T-cell (primary cell): Measurements from ENCODE around the gene FRMD7. TPM values are rescaled to one million over a fixed set of nuclear protein-coding genes. Genes with fewer than 3 reads are reported as not detected.

ENCODE experiments used
- ATAC-seq, 4 experiments: fragments of 200-7000 bp in 3 of 4; fragments of 150-1000 bp in 1 of 4; cut with Tn5 transposase; replicated peaks in 1 of 4; 1 replicate in 3 of 4; 2 replicates in 1 of 4; pipeline ENCODE4 v1.10.0; 2021; ENCODE audit warnings: moderate library complexity in 3 of 4, mild to moderate bottlenecking in 2 of 4, moderate number of reproducible peaks in 1 of 4
- CTCF ChIA-PET, 2 donors: fragments of 300-600 bp; sonication (Branson Sonifier 250); formaldehyde crosslinking; loops; one replicate each; lab custom pipeline; 2022; ENCODE audit warnings: antibody characterized with exemption in 2 of 2; lab: Charles Lee
- POLR2A ChIA-PET, 2 donors: fragments of 300-600 bp; sonication (Branson Sonifier 250); formaldehyde crosslinking; loops; one replicate each; lab custom pipeline; 2022; ENCODE audit warnings: antibody characterized with exemption in 2 of 2; lab: Charles Lee
- DNase-seq, 35 experiments: peaks; one replicate each; pipeline versions ENCODE4 v3.0.0 to v3.0.0-alpha.2; 2013 to 2023
- H3K27ac ChIP-seq: one replicate; pipeline ENCODE4 v1.5.1; 2013; ENCODE audit warnings: low read length
- H3K27me3 ChIP-seq, 2 experiments: replicated peaks in 1 of 2; 1 replicate in 1 of 2; 2 replicates in 1 of 2; pipeline versions ENCODE4 v1.6.1 to v1.7.0; 2013; ENCODE audit warnings: low read length in 1 of 2, mixed read lengths in 1 of 2; ENCODE audit not compliant: control insufficient read depth in 2 of 2, insufficient read depth in 2 of 2; ENCODE audit errors: extremely low read depth in 1 of 2
- H3K36me3 ChIP-seq, 2 donors: 1 replicate in 1 of 2; 2 replicates in 1 of 2; pipeline versions ENCODE4 v1.6.1 to v1.7.0; 2013; ENCODE audit warnings: low read length in 1 of 2; ENCODE audit not compliant: control insufficient read depth in 2 of 2, insufficient read depth in 1 of 2; ENCODE audit errors: extremely low read depth in 1 of 2
- H3K4me1 ChIP-seq, 2 experiments: 1 replicate in 1 of 2; 2 replicates in 1 of 2; pipeline versions ENCODE4 v1.6.1 to v1.7.0; 2013; ENCODE audit warnings: low read length in 2 of 2, mixed read lengths in 1 of 2; ENCODE audit not compliant: insufficient read depth in 2 of 2, control insufficient read depth in 1 of 2; ENCODE audit errors: extremely low read depth in 1 of 2
- H3K4me3 ChIP-seq, 2 donors: 1 replicate in 1 of 2; 2 replicates in 1 of 2; pipeline versions ENCODE4 v1.5.1 to v1.7.0; 2013; ENCODE audit warnings: mild to moderate bottlenecking in 2 of 2, low read length in 1 of 2, moderate library complexity in 1 of 2; ENCODE audit not compliant: control insufficient read depth in 1 of 2; ENCODE audit errors: extremely low read depth in 1 of 2
- H3K9me3 ChIP-seq: 2 replicates; pipeline ENCODE4 v1.7.0; 2013
- H3K27ac Mint-ChIP-seq, 2 donors: one replicate each; pipeline ENCODE4 v1.8.0; 2020 to 2021; ENCODE audit warnings: mild to moderate bottlenecking in 2 of 2, mixed read lengths in 2 of 2
- H3K27me3 Mint-ChIP-seq, 2 donors: one replicate each; pipeline ENCODE4 v1.8.0; 2021 to 2022; ENCODE audit warnings: mixed read lengths in 2 of 2
- H3K36me3 Mint-ChIP-seq: one replicate; pipeline ENCODE4 v1.8.0; 2021; ENCODE audit warnings: mixed read lengths
- H3K4me1 Mint-ChIP-seq, 3 donors: one replicate each; pipeline ENCODE4 v1.8.0; 2020 to 2022; ENCODE audit warnings: mixed read lengths in 3 of 3, mild to moderate bottlenecking in 1 of 3
- H3K4me3 Mint-ChIP-seq, 3 donors: one replicate each; pipeline ENCODE4 v1.8.0; 2020 to 2022; ENCODE audit warnings: mild to moderate bottlenecking in 3 of 3, mixed read lengths in 3 of 3, moderate library complexity in 3 of 3
- H3K9me3 Mint-ChIP-seq, 3 donors: one replicate each; pipeline ENCODE4 v1.8.0; 2020 to 2022; ENCODE audit warnings: mixed read lengths in 3 of 3
- WGBS: methylation state at CpG from one replicate; pipeline ENCODE4 v1.1.5; 2013; ENCODE audit warnings: missing lambda C conversion rate; ENCODE audit not compliant: insufficient coverage; 5-methylcytosine and 5-hydroxymethylcytosine counted together
- total RNA-seq, 35 experiments: library from RNA in 6 of 35; stranded (reverse) in 6 of 35; fragments of 120-200 nt in 1 of 35; gene quantifications; one replicate each; pipeline versions ENCODE4 v1.2.1 to v1.2.4 and lab custom pipeline; 2013 to 2026

Gene FRMD7
- total RNA-seq, 5 donors from 2014 or later (not counting 1 experiment from before 2014, with no cell fraction given): not detected

DNA sequence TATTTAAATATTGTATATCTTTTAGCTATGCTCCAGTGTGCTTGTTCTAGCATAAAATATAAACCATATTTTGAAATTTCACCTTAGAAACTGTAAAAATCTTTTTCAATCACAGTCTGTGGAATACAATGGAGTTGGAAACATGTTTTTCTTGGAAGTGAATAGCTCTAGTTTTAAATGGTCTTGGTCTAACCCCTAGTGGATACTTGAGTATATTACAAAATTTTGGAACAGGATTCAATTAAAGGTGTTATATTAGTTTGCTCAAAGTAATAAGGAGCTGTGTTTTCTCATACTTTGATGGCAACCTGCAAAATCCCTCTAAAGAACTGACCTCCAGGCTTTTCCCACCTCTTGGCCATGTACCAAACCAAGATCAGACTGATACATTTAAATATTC, 56.6 kb downstream of the FRMD7 start:
- DNase-seq (peak in 1 of 35 experiments; percentile 8), ATAC-seq (no peak)
- Histone ChIP-seq H3K36me3 (peaks cover 0 to 28% of the 10 kb centered on the region in 2 donors), H3K27ac (no peak overlapping the region), H3K4me1 (no peaks in the 10 kb centered on the region), H3K9me3 (no peaks in the 10 kb centered on the region), H3K27me3 (no peaks in the 10 kb centered on the region), H3K4me3 (no peak overlapping the region)
- Mint-ChIP-seq H3K27me3 (peaks cover 0 to 18% of the 10 kb centered on the region in 2 donors), H3K4me3 (no peak overlapping the region), H3K9me3 (no peaks in the 10 kb centered on the region), H3K4me1 (no peaks in the 10 kb centered on the region), H3K27ac (no peak overlapping the region), H3K36me3 (peaks cover 10% of the 10 kb centered on the region)
- ChIA-PET CTCF (interaction anchor here (1.0 to 1.7 kb wide), 9 partner anchors 9 to 244 kb away, joined by 3 to 7 read pairs (median 5); no protein-coding TSS in a partner anchor), POLR2A (no interaction called here)

DNA sequence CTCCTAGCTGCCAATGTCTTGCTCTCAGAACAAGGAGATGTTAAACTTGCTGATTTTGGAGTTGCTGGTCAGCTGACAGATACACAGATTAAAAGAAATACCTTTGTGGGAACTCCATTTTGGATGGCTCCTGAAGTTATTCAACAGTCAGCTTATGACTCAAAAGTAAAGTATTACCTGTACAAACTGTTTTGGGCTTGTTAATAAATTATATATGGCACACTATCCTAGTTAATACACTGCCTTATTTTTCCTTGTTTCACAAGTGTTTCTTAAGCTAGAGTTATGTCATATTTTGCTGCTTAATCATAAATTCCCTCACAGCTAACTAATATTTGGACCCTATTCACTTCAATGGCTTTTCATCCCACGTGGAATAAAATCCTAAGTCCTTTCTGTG, 59.4 kb downstream of the FRMD7 start:
- no peaks in the 10 kb centered on the region for H3K9me3 Mint-ChIP-seq
- H3K4me3 ChIP-seq: no peak overlapping the region
- H3K27ac Mint-ChIP-seq: no peak overlapping the region
- WGBS: 86% methylated on average over 1 of the region's 1 CpG
- H3K36me3 ChIP-seq: peaks cover 0 to 30% of the 10 kb centered on the region in 2 donors
- H3K36me3 Mint-ChIP-seq: peaks cover 14% of the 10 kb centered on the region
- no peaks in the 10 kb centered on the region for H3K27me3 ChIP-seq
- ChIA-PET CTCF (no interaction called here), POLR2A (interaction anchor here in 1 of 2 donors (0.7 kb wide), 1 partner anchor 8 kb away, joined by 4 read pairs; no protein-coding TSS in a partner anchor)
- no peaks in the 10 kb centered on the region for H3K9me3 ChIP-seq
- no peak overlapping the region for H3K27ac ChIP-seq
- no peak overlapping the region for H3K4me3 Mint-ChIP-seq
- no peaks in the 10 kb centered on the region for H3K4me1 ChIP-seq
- ATAC-seq (no peak), DNase-seq (no peak)
- no peaks in the 10 kb centered on the region for H3K4me1 Mint-ChIP-seq
- H3K27me3 Mint-ChIP-seq: peaks cover 0 to 19% of the 10 kb centered on the region in 2 donors

DNA sequence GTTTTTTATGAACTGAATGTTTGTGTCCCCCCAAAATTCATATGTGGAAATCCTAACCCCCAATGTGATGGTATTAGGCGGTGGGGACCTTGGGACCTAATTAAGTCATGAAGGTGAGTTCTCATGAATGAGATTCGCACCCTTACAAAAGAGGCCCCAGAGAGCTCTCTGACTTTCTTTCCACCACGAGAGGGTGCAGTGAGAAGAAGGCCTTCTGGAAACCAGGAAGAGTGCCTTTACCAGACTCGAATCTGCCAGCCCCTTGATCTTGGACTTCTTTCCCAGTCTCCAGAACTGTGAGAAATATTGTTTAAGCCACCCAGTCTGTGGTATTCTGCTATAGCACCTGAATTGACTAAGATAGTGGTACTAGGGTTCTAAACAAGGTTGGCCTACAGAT, 64.0 kb downstream of the FRMD7 start:
- Mint-ChIP-seq H3K4me3 (no peak overlapping the region), H3K36me3 (peaks cover 17% of the 10 kb centered on the region), H3K27ac (no peak overlapping the region), H3K27me3 (peaks cover 0 to 23% of the 10 kb centered on the region in 2 donors), H3K9me3 (no peaks in the 10 kb centered on the region), H3K4me1 (peaks cover 0 to 8% (median 4%) of the 10 kb centered on the region in 3 donors)
- H3K27me3 ChIP-seq: no peaks in the 10 kb centered on the region
- no peaks in the 10 kb centered on the region for H3K9me3 ChIP-seq
- ChIA-PET POLR2A (no interaction called here), CTCF (no interaction called here)
- H3K27ac ChIP-seq: no peak overlapping the region
- ATAC-seq (no peak), DNase-seq (no peak)
- no peak overlapping the region for H3K4me3 ChIP-seq
- WGBS: no CpG with 5 or more reads among the region's 4 CpGs
- H3K4me1 ChIP-seq: no peaks in the 10 kb centered on the region
- H3K36me3 ChIP-seq: peaks cover 0 to 16% of the 10 kb centered on the region in 2 donors

DNA sequence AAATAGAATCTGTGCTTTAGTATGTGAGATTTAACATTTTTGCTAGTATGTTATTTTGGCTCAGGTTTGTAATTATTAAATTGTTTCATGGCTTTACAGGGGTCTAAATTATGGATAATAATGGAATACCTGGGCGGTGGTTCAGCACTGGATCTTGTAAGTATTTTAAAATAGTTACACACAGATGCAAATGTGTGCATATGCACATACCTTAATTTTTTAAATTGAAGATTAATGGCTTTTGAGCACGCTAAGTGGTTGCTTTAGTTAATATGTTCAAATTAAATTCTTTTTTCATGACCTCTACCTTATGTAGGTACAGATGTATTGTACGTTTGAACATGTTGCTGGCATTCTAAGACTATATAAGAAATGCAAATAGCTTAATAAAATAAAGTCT, 64.5 kb downstream of the FRMD7 start:
- Histone ChIP-seq H3K4me1 (no peaks in the 10 kb centered on the region), H3K27ac (no peak overlapping the region), H3K4me3 (no peak overlapping the region), H3K36me3 (peaks cover 0 to 11% of the 10 kb centered on the region in 2 donors), H3K9me3 (no peaks in the 10 kb centered on the region), H3K27me3 (no peaks in the 10 kb centered on the region)
- H3K36me3 Mint-ChIP-seq: peaks cover 14% of the 10 kb centered on the region
- ATAC-seq (no peak), DNase-seq (no peak)
- ChIA-PET CTCF (no interaction called here), POLR2A (no interaction called here)
- no peak overlapping the region for H3K27ac Mint-ChIP-seq
- peaks cover 0 to 8% (median 4%) of the 10 kb centered on the region in 3 donors for H3K4me1 Mint-ChIP-seq
- H3K27me3 Mint-ChIP-seq: peaks cover 0 to 19% of the 10 kb centered on the region in 2 donors
- H3K9me3 Mint-ChIP-seq: no peaks in the 10 kb centered on the region
- no peak overlapping the region for H3K4me3 Mint-ChIP-seq
- WGBS: no CpG with 5 or more reads among the region's 3 CpGs

DNA sequence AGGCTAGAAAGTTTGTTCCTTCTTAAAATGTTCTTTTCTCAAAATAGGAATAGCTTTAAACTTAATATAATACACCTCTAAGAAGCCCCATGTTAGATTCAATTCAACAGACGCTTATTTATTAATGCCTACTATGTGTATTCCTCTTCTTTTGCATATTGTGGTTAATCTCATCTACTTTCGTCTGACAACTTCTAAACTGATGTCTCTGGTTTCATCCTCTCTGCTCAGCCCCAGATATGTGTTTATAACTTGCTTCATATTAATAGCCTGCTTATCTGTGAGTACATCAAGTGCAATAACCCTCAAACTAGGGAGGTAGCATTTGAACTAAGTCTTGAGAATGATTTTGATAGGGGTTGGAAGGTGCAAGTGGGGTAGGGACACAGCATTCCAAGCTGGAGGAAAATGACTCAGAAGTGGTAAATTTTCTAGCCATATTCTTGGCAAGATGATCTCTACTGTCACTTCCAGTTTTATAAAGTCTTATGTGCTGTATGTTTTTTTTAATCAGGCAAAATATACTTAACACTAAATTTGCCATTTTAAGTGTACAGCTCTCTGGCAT, 67.8 kb downstream of the FRMD7 start:
- Histone ChIP-seq H3K27me3 (no peaks in the 10 kb centered on the region), H3K36me3 (peaks cover 0 to 10% of the 10 kb centered on the region in 2 donors), H3K4me1 (peaks cover 0 to 9% of the 10 kb centered on the region in 2 experiments), H3K27ac (no peak overlapping the region), H3K9me3 (no peaks in the 10 kb centered on the region), H3K4me3 (no peak overlapping the region)
- POLR2A ChIA-PET: interaction anchor here in 1 of 2 donors (0.6 kb wide), 1 partner anchor 170 kb away, joined by 3 read pairs; no protein-coding TSS in a partner anchor
- DNase-seq (no peak), ATAC-seq (no peak)
- H3K4me3 Mint-ChIP-seq: no peak overlapping the region
- WGBS: no CpG with 5 or more reads among the region's 2 CpGs
- no peaks in the 10 kb centered on the region for H3K9me3 Mint-ChIP-seq
- CTCF ChIA-PET: interaction anchor here in 1 of 2 donors (0.7 kb wide), 1 partner anchor 10 kb away, joined by 5 read pairs; no protein-coding TSS in a partner anchor
- H3K4me1 Mint-ChIP-seq: peaks cover 17 to 24% (median 18%) of the 10 kb centered on the region in 3 donors
- peak overlapping the region in 1 of 2 donors; percentile 10 for H3K27ac Mint-ChIP-seq
- H3K36me3 Mint-ChIP-seq: peaks cover 16% of the 10 kb centered on the region
- H3K27me3 Mint-ChIP-seq: peaks cover 0 to 30% of the 10 kb centered on the region in 2 donors

DNA sequence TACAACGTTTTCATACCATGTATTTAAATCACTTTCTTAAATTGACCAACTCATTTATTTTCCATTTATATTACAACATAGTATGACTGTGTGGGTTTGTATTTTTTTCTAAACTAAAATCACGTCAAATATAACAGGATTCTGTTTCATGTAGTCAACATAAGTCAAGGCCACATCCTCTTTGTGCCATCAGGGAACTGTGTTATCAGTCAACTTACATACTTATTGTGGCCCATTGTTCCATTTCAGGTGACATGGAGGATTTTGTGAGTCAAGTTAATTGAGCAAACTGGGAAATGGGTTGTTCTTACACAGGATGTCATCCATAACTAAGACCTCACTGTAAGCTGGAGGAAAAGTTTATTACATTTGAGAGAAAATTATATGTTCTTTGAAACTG, 68.8 kb downstream of the FRMD7 start:
- ATAC-seq (no peak), DNase-seq (no peak)
- Histone ChIP-seq H3K4me3 (no peak overlapping the region), H3K27ac (no peak overlapping the region), H3K36me3 (peaks cover 0 to 10% of the 10 kb centered on the region in 2 donors), H3K9me3 (no peaks in the 10 kb centered on the region), H3K27me3 (no peaks in the 10 kb centered on the region), H3K4me1 (peaks cover 0 to 9% of the 10 kb centered on the region in 2 experiments)
- CTCF ChIA-PET: interaction anchor here in 1 of 2 donors (0.9 kb wide), 1 partner anchor 34 kb away, joined by 3 read pairs; no protein-coding TSS in a partner anchor
- WGBS: no CpG with 5 or more reads among the region's 2 CpGs
- H3K27me3 Mint-ChIP-seq: peaks cover 0 to 28% of the 10 kb centered on the region in 2 donors
- H3K4me3 Mint-ChIP-seq: no peak overlapping the region
- peaks cover 14% of the 10 kb centered on the region for H3K36me3 Mint-ChIP-seq
- POLR2A ChIA-PET: no interaction called here
- no peak overlapping the region for H3K27ac Mint-ChIP-seq
- peaks cover 18 to 27% (median 18%) of the 10 kb centered on the region in 3 donors for H3K4me1 Mint-ChIP-seq
- no peaks in the 10 kb centered on the region for H3K9me3 Mint-ChIP-seq
